ENCODE data around the gene TMEM115.

TMEM115 gene

DNA sequence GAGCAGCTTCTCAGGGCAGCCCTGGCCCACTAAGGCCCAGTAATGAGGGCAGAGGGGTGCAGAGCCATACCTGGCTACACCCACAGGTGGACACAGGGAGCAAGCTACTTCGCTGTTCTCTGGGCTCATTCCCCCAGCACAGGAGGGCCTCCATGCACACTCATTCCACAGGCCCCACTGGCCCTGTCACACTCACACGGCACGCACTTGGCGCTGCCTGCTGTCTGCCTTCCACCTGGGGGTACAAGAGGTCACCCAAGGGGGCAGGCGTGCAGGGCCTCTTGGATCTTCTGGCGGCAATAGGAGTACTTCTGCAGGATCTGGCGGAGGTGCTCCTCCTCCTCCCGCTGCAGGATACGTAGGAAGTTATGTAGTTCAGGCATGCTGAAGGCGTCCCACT lies 29.0 kb downstream of the TMEM115 start:
- no peak for DNase-seq

DNA sequence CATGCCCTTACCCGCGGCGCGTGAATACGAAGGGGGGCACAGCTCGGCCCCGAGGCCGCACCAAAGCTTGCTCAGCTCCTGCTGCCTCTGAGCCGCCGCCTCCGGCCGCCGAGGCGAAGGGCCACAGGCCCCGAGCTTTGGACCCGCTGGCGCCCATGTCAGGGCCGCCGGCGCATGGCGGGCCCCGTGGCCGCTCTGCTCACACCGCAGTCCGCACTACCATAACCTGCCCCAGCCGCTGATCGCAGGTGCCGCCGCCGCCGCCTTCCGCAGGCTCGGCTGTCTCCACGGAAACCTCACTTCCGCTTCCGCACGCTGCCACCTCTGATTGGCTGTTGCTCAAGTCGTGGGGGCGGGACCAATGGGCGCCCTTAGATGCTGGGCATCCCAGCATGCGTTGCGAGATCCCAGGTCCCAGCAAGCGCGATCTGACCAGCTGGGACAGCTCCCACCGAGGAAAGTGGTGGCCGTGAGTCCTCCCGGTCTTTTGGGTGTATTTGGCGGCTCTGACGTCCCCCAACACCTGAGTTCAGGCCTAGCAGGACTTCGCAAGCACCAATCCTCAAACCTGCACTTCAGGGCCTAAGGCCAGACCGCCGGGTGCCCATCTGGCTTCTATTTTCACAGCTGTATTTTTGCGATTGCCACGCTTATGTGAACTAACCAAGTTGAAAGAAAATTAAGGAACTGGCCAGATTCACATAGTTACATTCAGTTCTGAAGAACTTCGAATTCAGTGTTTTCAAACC lies 31.2 kb downstream of the TMEM115 start, which contains the start of gene TUSC2:
TUSC2 (minus strand) TSS at position 281 of the 749 bp plus-strand sequence; CDS start at position 157, 124 bp downstream.
- DNase-seq: peak; percentile 96

DNA sequence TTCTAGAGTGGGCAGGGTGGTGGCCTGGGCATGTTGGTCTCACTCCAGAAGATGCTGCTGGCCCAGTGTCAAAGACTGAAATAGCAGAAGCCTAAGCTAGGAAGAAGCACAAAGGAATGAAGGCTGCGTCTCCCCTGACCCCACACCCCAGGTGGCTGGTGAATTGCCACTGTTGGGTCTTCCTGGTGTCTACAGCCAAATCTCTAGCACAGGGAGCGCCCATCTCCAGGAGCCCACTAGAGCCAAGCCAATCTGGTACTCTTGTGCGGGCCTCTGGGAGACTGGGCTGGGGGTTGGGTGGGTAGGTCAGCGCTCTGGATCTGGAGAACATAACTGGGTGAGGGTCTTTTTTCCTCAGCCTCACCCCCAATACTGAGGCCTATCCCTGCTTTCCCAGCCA lies 32.2 kb downstream of the TMEM115 start:
- DNase-seq: no peak

DNA sequence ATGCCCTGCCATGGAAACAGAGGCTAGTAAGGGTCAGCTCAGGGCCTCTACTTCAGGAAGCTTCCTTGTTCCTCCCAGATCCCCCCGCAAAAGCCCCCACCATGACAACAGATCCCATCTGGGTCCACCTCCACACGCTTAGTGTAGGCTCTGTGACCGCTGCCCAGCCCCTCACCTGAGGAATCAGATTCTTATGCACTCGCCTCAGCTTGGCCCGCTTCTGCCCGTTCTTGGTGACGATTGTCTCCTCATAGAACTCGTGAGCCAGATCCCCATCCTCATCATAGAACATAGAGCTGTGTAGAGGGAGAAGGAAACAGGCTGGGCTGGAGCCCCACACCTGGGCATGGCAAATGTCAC lies 33.2 kb downstream of the TMEM115 start:
- DNase-seq: no peak

DNA sequence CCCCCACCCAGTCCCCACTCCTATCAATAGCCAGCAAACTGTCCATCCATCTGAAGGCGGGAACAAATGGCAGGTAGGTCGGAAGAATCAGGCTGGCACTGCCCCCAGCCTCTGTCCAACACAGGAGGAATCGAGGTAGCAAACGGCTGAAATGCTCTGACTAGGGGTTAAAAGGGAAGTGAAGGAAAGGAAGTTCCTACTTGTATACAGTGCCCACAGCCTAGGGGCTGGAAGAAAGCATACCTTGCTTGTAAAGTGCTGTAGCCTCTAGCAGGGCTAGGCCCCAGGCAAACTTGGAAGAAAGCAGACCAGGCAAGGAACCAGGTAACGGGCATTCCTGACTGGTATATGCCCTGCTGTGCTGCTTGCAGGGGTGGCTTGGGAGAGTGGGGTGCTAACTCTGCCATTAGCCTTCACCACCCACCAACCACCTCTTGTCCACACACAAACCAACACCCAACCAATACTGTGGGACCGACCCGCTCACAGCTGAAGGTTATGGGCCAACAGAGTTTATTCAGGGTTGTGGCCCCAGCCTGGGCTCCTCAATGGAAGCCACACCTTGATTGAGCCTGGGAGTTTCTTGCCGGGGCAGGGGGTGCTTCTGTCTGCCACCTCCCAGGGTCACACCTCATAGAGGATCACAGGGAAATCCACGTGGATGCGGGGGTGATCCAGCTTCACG lies 33.7 kb downstream of the TMEM115 start:
- no peak for DNase-seq

DNA sequence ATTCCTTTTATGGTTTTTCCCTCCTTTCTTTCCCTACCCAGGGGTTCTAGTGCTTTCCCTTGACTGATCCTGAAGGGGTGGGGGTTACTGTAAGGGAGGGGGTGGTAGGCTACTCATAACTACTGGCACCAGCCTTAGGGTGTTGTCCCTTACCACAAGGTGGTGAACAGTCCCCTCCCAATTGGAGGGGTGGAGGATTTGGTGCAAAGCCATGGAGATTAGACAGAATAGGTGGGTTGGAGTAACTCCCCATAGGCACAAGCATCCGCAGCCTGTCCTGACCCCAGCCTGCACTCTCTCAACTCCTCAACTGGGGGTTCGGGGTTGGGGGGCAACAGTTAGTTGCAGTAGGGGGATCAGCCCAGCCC lies 34.2 kb downstream of the TMEM115 start:
- no peak for DNase-seq

DNA sequence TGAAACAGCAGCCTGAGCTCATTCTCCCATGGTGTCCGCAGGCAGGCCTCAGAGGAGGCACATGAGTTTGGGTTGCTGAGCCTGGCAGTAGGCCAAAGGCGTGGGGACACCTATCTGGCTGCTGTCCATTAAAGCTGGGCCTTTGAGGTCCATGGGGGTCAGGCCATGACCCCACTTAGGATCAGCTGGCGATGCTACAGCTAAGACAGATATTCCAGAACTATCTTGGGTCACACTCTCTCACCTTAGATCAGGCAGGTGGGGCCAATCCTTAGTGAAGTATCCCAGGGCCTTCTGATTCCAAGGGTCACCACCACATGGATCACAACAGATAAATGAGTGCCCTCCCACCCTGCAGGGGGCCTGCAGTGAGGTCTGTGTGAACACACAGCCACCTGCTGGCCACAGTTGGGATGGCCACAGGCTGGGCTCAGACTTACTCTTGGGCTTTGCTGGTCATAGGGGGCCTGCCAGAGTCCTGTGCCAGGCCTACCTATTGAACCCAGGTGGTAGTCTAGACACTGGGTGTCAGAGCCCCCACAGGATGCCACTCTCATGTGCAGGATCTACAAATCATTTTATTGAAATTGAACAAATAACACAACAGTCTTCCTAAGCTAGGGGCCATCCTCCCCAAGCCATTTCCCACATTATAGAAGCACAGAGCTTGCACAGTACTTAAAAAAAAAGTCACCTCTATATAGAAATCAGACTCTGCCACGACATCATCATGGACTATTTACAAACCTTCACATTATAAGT lies 34.8 kb downstream of the TMEM115 start:
- DNase-seq: peak; percentile 72

DNA sequence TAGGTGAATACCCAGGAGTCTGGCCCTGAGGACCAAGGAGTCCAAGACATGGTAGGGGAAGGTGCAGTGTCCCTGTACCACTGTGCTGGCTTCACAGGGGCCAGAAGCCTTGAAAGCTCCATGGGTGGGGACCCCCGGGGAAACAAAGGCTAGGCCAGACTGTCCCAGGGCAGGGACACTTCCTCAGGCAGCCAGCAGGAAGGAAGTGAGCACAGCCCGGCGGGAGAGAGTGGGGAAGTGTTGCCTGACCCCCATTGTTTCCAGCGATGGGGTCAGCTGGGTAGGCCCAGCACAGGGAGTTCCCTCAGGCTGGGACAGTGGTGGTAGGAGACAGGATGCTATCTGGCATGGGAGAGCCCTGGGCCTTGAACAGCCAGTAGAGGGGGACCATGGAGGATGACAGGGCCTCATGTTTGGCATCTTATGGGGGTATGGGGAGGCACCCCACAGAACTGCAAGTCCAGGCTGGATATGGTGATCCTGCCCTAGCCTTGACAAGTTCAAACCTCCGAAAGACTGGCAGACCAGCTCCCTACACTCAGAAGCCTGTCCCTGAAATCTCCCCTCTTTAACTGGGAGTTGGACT lies 35.6 kb downstream of the TMEM115 start:
- DNase-seq: no peak

DNA sequence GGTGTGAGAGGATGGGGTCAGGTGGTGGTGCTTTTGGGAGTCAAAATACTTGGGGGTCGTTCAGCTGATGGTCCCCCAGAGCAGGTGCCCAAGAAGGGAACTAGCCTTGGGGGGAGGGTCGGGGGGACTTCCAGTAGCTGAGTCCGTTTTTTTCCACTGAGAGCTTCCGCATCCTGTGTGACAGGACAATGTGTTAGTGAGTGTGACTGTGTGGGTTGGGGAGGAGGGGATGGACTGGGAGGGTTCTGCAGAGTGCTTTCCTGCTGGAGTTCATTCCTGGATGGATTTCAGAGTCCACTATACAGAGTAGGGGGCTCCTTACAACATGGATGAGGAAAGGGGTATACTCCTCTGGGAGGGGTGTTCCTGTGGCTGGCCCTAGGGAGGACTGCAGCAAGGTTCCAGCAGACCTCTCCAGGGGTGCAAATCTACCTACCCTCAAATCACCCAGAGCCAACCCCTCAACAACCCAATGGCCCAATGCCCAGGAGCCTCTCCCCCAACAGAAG lies 36.2 kb downstream of the TMEM115 start:
- DNase-seq: no peak

DNA sequence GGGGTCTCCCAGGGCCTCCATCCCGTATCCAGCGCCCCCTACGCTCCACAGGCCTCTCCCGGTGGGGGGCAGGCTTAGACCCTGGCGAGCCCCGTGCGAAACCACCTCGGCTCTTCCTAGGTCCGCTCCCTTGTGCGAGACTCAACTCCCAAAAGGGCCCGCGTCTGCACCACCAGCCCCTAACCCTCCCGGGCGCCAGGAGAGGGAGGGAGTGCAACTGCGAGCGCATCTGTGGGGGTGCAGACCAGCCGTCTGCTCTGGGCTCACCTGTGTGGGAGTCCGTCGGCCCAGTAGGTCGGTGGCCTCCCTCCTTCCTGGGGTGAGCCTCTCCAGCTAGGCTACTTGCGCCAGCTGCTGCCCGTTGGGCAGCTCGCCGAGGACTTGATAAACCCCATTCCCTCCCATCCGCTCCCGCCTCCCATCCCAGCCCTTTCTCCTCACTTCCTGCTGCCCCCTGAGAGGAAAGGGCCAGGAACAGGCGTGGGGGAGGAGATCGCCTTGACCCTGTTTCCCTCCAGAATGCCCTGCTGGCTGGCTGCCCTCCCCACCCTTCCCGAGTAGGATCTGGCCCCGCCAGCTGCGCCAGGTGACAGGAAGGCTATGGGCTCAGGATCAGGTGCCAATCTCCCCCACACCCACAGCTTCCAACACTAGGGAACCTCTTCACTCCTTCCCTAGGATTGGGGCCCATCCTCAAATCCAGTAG lies 36.8 kb downstream of the TMEM115 start, which contains the start of gene HYAL2:
HYAL2 (minus strand) TSS at position 360 of the 706 bp plus-strand sequence. CDS start 2,256 bp downstream, outside the sequence.
- DNase-seq: no peak

DNA sequence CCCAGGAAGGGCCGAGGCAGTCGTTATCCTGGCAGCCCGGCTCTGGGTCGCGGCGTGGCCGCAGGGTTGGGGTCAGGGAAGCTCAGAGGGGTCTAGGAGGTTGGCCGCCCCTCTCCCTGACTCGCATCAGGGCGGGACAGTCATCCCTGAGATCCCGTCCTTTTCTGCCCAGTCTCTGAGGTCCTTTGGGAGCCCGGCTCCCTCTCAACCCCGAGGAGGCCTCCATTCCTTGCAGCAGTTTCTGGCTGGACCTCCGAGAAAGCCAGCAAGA lies 37.3 kb downstream of the TMEM115 start:
- DNase-seq: no peak

DNA sequence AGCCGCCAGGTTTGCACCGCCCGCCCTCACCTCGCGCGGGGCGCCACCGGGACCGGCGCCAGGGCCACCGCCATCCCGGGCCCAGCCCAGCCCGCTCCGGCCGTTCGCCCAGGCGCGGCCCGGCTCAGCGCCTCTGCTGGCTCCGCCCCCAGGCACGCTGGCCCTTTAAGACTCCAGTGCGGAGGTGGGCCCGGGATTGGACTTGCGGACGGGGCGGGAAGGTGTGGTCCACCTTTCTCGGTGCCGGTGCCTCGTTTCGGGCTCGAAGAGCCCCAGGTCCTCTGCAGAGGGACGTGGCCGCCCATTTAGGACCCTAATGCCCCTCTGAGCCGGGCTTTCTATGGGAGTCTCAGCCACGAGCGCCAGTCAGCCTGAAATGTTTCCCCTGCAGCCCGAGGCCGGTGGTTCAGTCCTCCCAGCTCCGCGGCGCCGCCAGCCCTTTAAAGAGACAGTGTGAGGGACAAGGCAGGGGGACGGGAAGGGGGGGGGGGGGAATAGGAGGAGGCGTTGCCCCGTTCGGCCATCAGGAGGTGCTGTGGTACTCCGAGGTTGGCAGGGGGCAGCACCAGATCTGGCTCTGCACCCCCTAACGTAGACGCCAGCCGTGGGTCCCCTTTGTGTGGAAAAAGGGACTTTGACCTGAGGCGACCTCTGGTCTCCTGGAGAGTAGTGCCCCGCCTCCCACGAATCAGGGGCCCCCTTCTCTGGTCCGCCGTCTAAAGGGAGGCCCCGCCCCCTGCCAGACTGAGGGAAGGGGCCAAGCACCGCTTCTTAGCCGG lies 37.8 kb downstream of the TMEM115 start:
- DNase-seq: peak; percentile 87

DNA sequence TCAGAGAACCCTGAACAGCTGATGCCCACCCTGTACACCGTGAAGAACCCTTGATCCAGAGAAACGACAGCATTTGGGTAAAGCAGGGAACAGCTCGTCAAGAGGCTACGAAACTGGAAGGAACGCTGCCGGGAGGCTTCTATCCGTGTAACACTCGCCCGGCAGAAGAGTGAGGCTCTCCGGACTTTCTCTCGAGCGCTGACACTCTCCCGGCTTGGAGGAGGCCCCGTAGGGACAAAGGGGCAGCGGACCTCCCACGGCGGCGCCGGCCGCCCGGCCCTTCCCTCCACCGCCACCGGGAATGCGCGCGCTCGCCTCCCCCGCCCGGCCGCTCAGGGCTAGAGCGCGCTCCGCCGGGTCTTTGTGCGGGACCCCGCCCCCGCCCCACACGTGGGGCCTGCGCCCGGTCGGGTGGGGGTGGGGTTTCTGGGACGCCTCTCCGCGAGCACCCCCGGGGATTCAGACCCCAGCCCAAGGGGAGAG lies 38.4 kb downstream of the TMEM115 start:
- DNase-seq: peak; percentile 79

DNA sequence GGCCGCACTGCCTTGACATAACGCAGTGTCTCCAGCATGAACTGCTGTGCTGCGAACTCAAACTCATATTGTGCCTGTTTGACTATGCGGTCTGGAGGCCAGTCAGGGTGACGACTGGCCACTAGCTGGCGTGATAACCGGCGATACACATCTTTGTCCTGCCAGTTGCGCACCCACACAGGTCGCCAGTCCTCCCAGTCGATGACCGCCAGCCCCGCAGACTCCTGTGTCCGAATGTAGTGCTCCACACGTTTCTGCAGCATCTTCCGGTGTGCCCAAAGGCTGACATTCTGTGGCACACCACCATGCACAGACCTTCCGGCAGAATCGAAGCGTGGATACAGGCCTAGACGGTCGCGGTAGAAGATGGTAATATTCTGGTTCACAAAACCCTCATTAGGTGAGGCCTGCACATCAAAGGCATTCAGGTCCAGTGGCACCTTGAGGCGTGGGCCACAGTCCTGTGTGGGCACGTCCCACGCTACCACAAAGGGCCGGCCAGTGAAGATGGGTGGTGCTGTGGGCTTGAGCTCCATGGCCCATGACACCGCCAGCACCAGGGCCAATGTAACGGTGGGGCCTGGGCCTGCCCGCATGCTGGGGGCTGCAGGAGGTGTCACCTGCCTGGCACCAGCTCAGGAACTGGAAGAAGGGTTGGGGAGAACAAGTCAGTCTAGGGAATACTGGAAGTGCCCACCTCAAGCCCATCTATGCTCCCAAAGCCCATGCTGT lies 39.3 kb downstream of the TMEM115 start:
- no peak for DNase-seq

DNA sequence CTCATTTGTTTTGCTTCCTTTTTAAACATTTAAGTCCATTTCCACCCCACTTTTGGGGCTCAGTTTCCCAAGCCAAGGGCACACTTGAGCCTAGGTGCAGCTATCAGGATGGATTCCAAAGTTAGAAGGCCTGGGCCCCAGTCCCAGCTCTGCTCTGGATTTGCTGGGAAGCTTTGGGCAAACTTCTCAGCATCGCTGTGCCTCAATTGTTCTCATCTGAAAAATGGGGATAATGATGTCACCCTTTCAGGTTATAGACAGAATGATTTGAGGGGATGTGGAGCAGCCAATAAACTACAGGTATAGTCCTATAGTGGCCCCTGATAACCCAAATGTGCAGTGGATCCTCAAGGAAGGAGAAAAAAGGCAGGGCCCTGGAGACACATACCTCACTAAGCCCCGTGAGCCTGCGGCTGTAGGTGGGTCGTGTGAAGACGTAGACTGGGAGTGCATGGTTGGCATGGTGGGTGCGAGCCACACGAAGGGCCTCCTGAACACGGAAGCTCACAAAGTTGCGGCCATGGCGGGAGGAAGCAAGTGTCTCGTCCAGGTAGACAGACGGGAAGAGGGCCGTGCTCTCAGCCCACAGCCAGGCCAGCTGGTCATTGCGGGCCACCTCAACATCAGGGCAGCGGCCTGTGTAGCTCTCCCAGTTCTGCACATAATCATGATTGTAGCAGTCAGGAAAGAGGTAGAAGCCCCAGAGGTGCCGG lies 40.0 kb downstream of the TMEM115 start:
- no peak for DNase-seq

DNA sequence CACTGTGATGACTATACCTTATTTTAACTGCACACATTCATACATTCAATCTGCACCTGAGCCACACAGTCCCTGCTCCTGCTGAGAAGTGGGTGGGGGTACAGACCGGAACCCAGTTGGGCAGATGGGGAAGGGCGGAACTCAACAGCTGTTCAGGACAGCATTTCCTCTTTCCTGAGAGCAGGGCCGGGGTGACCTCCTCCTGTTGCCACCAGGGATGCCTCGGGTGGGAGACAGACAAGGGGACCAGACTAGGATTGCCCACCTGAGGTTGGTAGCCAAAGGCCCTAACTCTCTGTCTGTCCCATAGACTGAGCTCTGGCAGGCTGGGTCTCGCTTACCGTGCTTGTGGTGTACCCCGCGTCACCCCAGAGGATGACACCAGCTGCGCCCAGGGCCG lies 40.7 kb downstream of the TMEM115 start:
- no peak for DNase-seq

DNA sequence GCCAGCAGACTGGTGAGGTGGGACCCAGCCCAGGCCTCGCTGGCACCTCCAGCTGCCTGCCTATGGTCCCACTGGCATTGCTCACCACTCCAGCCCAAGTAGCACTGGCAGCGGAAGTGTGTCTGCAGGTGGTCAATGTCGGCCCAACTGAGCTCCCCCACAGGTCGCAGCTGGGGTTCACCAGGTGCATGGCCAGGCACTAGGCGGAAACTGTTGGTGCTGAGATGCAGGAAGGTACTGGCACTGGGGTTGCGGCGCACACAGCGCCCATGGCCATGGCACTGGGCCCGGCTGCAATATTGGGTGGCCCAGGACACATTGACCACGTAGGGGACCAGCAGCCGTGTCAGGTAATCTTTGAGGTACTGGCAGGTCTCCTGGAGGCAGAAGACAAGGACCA lies 41.2 kb downstream of the TMEM115 start:
- no peak for DNase-seq

DNA sequence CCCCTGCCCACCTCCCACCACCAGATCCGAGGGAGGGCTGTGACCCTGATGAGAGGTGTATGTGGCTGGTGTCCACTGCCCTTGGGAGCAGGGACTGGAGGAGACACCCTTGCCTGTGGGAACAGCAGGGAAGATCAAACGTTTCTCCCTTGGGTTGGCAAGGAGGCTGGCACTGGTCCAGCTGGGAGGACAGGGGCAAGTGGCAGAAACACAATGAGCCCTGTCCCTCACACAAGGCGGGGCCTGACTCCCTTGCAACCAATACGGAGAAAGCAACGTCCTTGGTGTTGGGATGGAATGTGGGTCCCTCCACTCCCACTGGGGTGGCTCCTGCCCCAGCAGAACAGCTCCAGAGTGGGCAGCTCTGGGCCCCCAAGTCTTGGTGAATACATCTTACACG lies 42.0 kb downstream of the TMEM115 start:
- DNase-seq: no peak

DNA sequence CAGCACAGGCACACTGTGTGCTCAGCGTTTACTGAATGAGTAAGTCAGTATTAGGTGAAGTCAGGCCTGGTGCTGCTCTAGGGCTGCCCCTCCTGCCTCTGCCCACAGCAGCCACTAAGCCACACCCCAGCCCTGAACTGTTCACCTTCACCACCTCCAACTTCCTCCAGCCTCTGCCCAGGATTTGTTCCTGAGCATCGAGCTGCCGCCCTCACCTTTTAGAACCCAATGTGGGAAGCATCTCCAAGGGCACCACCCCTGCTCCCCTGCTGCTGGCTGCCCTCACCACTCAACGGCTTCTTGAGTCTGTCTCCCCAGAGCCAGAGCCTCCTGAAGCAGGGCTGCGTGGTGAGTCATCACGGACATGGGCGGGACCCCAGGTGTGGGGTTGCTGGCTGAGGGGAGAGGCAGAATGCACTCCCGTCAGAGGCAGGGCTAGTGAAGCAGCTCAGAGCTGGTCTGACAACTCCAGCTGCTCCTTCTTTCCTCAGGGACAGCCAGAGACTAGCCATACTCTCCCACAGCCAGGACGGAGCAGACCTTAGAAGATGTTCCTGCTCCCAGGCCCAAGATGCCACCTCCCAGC lies 42.6 kb downstream of the TMEM115 start:
- no peak for DNase-seq

DNA sequence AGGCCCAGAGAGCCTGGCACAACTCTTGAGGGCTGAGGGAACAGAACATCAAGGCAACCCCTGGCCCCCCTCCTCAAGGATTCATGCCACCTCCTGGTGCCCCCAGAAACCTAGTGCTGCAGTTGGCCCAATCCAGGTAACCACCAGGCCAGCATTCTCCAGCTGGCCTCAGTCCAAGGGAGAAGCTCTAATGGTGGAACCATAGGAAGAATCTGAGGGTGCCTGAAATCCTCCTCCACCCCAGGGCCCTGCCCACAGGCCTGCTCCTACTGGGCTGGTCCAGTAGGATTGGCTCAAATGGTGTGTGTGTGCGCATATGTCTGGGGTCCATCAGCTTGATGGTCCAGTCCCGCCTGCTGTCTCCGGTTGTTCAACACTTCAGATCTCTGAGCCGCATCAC lies 44.5 kb downstream of the TMEM115 start:
- no peak for DNase-seq
